ENCODE data around the gene CHST3. TPM values are rescaled to one million over a fixed set of nuclear protein-coding genes. Genes with fewer than 3 reads are reported as not detected.

The CHST3 gene
- total RNA-seq, 1 experiment from 2014 or later, result 57.0 TPM

DNA sequence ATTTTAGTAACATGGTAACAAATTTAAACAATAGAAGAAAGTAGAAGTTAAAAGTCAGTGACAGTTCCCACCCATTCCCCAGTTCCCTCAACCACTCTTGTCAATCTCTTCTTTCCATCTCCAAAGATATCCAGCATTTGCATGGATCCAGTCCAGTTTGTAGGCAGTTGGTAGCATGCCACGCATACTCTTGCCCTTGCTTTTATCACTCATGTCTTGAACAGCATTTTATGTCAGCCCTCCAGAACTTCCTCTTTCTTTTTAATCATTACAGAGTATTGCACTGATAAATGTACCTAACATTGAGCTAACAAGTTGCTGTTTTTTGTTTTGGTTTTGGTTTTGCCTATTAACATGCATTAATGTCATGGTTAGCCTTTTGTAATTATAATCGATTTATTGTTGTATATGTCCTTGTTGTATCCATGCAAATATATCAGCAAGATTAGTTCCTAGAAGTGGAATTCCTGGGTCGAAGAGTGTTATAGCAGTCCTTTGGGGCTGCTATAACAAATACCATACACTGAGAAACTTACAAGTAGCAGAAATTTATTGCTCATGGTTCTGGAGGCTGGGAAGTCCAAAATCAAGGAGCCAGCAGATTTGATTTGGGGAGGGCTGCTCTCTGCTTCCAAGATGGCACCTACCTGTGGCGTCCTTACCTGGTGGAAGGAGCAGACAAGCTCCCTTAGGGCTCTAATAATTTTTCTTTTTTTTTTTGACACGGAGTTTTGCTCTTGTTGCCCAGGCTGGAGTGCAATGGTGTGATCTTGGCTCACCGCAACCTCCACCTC lies 25.7 kb downstream of the CHST3 start:
- DNase-seq (ENCODE audit: low spot score), result no peak

DNA sequence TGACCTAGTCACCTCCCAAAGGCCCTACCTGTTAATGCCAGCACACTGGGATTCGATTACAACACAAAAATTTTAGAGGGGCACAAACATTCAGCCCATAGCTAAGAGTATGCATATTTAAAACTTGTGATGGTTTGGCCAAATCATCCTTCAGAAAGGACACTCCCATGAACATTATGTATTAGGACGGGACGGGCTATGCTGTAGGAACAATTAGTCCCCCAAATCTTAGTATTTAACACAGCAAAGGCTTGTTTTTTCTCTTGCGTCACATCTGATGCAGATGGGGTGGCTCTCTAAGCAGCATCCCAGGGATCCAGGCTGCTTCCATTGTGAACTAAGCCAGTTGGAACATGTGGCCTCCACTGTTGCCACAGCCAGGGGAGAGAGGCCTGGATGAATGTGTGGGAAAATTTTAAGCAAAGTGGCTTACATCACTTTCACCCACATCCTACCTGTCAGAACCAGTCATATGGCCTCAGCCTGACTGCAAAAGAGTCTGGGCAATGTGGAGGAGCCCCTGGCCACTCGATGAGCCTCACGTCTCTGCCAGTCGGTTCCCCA lies 26.6 kb downstream of the CHST3 start:
- no peak for DNase-seq (ENCODE audit: low spot score)

DNA sequence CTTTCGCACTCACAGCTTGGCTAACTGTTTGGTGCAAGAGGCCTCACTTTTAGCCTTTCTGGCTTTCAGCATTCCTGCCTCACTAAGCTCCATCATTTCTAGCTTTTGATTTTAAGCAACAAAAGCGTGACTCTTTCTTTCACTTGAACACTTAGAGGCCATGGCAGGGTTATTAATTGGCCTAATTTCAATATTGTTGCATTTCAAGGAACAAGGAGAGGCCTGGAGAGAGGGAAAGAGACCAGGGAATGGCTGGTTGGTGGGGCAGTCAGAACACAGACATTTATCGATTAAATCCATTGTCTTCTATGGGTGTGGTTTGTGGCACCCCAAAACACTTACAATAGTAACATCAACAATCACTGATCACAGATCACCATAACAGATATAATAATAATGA lies 31.3 kb downstream of the CHST3 start:
- no peak for DNase-seq (ENCODE audit: low spot score)

DNA sequence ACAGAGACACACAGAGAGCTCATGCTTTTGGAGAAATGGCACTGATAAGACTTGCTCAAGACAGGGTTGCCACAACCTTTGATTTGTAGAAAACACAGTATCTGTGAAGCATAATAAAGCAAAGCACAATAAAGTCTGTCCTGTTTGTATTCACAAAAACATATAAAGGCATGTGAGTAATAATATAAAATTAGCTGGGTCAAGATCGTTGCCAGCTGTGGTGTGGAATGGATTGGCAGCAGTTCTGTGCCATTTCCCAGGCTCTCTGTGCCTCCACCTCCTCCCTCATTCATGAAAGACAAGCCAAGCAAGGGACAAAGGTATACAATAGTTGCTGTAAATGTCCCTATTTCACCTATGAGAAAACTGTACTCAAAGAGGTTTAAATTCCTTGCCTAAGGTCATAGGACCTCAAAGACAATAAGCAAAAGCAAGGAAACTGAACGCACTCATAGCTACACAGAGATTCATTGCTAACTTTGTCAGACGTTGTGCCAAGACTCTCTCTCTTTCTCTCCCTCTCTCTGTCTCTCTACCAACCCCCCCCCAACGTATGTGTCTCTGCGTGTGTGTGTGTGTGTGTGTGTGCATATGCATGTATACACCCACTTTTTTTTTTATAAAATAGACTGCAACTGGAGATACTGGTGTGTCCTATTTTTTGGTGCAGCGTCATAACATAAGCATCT lies 31.8 kb downstream of the CHST3 start:
- DNase-seq (ENCODE audit: low spot score), result no peak

DNA sequence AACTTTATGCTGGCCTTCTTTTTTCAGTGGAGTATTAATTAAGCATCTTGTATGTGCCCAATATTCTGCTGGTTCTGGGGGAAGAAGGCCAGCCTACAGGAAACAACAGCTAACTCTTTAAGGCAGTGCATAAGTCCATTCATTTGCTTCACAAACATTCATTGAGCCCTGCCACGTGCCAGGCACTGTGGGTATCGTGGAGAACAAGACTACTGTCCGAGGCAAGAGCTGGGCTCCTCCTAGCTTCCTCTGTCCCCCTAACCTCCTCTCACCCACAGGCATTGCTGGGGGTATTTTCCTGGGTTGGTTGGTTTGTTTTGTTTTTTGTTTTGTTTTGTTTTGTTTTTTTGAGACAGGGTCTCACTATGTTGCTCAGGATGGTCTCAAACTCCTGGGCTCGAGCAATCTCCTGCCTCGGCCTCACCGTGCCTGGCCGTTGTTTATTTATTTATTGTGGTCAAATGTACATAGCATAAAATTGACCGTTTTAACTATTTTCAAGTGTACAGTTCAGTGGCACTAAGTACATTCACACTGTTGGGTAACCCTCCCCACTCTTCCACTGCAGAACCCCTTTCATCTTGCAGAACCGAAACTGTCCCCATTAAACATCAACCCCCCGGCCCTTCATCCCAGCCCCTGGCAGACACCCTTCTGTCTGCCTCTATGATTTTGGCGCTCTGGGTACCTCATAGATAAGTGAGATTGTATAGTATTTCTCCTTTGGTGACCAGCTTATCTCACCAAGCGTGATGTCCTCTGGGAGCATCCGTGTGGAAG lies 32.6 kb downstream of the CHST3 start:
- no peak for DNase-seq (ENCODE audit: low spot score)

DNA sequence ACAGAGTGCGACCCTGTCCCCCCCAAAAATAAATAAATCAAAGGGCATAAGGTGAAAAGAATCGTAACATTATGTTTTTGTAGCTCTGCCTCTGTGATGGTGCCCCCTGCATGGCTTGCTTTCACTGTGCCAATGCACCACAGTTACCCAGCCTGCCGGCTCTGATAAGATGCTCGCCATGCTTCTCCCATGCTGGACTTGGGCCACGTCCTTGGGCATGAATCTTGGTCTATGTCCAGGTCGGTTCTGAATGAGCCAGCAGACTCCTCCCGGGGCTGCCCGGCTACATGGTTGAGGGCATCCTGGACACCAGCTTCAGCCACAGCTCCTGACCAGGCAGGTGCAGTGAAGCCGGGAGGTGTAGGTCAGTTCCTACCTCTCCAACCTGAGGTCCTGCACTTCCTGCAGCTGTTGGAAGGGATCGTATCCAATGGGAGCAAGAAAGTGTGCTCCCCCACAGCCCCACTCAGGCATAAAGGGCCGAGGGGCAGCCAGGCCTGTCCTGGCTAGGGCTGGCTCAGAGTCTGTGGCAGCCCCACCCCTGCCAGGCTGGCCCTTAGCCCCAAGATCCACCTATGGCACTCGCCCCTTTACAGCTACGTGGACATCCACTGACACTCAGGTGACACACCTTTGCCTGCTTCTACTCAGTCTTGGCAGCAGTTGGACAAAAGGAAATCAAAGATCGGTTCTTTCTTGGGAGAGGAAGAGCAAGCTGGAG lies 34.1 kb downstream of the CHST3 start:
- peak; percentile 67 for DNase-seq (ENCODE audit: low spot score)

DNA sequence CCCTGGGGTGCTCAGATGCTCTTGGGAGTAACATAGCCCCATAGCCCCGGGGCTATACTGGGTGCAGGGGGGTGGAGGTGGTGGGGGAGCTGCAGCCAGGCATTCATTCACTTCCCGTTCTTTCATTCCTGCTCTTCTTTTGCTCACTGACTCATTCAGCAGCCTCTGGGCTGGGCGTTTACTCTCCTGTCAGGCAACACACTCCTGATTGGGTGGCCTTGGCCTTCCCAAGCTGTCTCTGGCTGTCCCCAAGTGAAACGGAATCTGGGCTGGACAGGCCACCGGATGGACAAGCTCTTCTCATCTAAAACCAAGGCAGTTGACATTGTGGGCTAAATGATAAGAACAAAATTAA lies 34.6 kb downstream of the CHST3 start:
- peak; percentile 88 for DNase-seq (ENCODE audit: low spot score)

DNA sequence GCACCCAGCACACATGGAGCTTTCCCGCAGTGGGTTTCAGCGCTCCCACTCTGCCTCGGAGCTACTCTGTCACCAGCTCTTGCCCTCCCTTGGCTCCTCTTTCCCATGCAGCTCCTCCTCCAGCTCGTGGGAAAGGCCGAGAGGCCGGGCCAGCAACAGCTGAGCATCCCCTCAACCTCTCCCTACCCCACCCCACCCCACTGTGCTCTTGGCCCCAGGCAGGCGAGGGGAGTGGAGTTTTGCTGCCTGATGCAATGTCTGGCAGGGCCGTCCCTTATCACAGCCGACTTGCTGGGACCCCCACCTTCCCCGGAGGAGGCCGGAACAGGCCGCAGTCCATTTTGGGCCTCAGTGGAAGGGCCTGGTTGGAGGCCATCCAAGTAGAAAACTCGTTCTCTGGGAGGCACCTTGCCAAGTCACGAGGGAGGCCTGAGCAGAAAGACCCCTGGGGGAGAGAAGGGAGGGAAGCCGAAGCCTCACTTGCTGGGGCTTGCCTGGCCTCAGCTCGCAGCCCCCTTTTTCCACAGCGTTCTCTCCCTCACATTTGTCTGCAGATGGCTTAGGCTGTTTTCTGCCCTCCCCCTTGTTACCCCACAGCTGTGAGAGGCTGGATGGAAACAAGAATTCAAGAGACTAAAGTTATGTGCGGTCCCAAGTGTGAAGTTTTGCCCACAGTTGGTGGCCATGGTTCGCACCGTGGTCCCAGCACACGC lies 35.3 kb downstream of the CHST3 start:
- no peak for DNase-seq (ENCODE audit: low spot score)

DNA sequence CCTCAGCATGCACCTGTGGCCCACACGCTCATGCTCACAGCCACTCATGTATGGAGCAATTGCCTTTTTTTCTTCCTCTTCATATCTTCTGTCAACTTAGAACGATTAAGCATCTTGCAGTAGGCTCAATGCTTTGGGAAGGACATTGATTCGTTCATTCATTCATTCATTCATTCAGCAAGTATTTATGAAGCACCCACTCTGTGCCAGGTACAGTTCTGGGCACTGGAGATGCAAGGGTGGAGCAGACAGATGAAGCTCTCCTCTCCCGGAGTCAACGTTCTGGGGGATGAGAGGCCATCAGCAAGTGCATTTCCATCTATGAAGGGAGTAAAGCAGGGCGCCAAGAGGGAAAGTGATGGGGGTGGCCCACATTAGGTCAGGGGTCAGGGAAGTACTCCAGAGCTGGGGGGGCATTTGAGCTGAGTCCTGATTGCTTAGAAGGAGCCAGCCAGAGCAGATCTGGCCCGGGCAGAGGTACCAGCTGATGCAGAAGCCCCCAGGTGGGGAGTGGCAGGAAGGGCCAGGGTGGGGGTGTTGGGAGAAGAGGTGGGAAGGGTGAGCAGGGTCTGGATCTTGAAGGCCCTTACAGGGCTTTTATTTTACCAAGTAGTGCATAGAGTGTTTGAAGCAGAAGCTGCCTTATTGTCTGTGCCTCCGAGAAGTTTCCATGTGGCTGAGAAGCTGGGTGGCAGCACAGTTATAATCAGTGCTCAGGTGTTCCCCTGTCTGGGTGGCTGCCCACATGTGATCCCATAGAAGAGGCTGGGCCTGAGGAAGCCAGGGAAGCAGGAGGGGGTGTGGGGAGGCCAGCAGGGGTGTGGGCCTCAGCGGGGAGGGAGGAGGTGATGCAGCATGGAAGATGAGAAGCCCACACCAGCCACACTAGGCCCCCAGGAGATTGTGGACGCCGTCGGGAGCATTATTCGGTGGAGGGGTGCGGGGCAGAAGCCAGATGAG lies 36.2 kb downstream of the CHST3 start:
- DNase-seq (ENCODE audit: low spot score), result no peak

DNA sequence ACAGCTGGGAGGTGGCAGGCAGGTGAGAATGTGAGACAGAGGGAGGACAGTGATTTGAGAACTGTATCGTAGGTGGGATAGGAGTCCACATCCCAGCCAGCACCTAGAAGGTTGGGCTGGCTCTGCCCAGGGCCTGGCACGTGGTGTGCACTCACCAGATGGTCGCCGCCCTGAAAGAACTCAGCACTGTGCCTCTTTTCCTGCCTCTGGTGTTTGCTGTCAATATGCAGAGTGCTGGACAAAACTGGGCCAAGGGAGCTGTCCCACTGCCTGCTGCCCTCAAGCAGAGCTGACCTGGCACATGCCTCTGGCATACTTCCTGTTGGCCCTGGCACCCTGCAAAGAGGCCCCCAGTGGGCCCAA lies 36.8 kb downstream of the CHST3 start:
- no peak for DNase-seq (ENCODE audit: low spot score)

DNA sequence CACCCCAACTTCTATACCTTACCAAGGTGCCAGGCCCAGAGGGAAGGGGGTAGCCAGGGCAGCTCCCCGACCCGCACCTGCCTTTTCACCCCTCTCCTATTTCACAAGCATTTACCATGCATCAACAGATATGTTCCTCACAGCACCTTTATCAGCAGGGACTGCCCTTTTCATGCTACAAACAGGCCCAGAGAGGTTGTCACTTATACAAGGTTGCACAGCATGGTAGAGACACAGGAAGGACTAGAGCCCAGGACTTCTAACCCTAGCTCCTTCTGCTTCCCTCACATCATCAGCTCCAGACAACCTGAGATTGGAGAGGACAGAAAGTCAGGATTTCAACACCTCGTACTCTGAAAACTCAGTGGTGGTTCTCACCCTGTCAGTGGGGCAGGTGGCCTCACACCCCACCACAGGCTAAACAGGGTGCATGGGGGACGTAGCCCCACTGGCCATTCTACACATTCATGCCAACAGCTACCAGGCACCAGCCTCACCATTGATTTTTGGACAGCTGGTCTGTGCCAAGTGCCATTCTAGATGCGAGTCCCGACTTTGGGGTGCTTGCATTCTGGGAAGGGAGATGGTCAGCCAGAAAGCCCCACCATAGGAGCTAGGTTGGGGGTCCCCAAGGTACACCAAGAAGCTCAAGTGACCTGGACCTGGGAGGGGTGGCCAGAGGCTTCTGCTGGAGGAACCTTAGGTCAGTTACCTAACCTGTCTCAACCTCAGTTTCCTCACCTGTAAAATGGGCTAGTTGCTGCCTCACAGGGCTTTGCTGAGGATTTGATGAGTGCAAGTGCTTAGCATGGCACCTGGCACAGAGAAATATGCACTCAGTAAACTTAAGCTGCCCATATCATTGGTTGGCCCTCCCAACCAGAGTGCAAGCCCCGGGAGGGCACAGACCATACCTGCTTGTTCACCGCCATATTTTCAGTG lies 38.4 kb downstream of the CHST3 start:
- DNase-seq (ENCODE audit: low spot score), result no peak

DNA sequence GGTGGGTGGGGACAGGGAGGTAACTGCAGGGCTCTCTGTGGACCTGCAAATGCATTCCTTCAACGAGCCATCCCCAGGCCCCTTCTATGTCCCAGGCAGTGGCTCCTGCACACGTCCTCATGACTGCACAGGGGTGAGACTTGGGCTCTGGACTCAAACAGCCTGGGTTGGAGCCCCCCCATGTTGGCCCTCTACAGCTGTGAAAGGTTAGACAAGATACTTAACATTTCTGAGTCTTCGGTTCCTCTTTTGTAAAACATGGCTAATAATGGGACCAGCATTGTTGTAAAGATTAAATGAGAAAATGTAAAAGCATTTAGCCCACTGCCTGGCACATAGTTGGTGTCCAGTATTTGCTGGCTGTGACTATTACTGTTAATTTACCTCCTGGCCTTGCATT lies 41.8 kb downstream of the CHST3 start:
- no peak for DNase-seq (ENCODE audit: low spot score)

DNA sequence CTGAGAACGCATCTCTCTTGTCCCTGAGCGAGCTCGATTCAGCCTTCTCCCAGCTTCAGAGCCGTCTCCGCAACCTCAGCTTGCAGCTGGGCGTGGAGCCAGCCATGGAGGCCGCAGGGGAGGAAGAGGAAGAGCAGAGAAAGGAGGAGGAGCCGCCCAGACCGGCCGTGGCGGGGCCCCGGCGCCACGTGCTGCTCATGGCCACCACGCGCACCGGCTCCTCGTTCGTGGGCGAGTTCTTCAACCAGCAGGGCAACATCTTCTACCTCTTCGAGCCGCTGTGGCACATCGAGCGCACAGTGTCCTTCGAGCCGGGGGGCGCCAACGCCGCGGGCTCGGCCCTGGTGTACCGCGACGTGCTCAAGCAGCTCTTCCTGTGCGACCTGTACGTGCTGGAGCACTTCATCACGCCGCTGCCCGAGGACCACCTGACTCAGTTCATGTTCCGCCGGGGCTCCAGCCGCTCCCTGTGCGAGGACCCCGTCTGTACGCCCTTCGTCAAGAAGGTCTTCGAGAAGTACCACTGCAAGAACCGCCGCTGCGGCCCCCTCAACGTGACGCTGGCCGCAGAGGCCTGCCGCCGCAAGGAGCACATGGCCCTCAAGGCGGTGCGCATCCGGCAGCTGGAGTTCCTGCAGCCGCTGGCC lies 43.2 kb downstream of the CHST3 start:
- DNase-seq (ENCODE audit: low spot score), result no peak

DNA sequence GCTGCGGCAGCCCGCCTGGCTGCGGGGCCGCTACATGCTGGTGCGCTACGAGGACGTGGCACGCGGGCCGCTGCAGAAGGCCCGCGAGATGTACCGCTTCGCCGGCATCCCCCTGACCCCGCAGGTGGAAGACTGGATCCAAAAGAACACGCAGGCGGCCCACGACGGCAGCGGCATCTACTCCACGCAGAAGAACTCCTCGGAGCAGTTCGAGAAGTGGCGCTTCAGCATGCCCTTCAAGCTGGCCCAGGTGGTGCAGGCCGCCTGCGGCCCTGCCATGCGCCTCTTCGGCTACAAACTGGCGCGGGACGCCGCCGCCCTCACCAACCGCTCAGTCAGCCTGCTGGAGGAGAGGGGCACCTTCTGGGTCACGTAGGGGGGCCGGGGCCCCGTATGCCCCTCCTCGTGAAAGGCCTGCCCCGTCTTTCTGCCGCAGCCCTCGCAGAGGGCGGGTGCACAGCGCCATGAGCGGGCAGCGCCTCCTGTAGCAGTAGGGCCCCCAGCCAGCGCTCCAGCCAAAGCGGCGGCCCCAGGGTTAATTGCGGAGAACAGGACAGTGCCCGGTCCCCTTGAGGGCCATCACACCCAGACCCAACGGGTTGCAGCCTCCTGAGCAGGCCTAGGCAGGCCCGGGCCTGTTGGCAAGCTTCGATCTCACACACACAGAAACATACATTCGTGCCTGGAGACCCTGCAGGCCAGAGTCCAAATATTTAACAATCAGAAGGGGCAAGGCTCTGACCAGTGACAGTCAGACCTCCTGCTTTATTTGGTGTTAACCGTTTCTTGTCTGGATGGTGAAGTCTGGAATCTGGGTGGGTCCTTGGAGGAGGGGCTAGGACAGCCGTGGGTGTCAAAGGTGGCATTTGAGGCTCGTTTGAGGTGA lies 44.1 kb downstream of the CHST3 start:
- DNase-seq (ENCODE audit: low spot score), result no peak

DNA sequence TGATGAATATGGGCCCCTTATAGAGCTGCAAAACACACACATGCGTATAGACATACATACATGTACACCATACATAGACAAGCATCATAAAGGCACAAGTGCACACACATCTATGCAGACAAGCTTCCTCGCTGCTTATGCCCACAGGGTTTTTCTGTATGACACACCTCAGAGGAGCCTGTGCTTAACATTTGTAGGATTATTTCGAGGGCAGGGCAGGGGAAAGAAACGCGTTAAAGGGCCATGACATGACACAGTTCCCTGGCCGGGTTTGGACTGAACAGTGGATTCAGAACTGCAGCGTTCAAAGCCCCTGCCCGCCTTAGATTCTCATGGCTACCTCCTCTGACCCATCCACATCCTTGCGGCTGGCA lies 44.8 kb downstream of the CHST3 start:
- no peak for DNase-seq (ENCODE audit: low spot score)

DNA sequence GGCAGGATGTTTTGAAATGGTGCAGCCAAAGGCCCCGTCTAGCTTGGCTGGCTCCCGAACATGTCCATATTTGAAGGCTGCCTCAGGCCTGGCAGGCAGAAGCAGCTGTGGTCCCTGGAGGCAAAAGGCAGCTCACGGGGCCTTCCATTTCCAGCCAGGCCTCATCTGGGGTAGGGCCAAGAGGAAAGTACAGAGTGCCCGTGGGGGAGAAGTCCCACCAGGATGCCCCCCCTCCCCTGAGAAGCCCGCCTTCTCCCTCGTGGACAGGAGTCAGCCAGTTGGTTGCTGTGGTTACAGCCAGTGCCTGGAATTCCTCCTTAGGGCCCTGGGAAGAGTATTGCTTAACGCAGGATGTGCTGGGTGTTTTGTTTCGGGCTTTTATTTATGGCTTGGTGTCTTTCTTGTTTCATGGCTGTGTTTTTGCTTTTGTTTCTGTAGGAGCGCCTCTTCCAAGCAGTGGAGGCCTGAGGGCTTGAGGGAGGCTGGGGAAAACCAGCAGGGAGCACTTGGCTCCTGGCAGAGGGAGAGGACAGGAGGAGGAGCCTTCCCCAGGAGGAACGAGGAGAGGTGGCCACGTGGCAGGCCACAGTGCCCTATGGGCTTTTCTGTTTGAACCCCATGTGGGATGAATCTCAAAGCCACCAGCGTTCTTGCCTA lies 45.4 kb downstream of the CHST3 start:
- peak; percentile 84 for DNase-seq (ENCODE audit: low spot score)

Data from A172 (cell line).